Peyer's patch (tissue), 4 donors: ENCODE data around the gene HOXA1.

Experiments used
- POLR2A ChIP-seq, 2 donors: fragments of 450-650 bp; IDR thresholded peaks; one replicate each; pipeline ENCODE4 v1.5.1; 2017; ENCODE audit warnings: antibody characterized with exemption in 2 of 2, mild to moderate bottlenecking in 2 of 2, moderate library complexity in 2 of 2
- TF ChIP-seq, protein P1 (sequence below), 6 experiments: fragments of 450-650 bp in 4 of 6; fragments of 200-600 bp in 2 of 6; sonication (generic) in 1 of 6; IDR thresholded peaks; one replicate each; pipeline ENCODE4 v1.5.1; 2017 to 2019; ENCODE audit warnings: antibody characterized with exemption in 6 of 6, mild to moderate bottlenecking in 3 of 6, moderate library complexity in 1 of 6

DNA sequence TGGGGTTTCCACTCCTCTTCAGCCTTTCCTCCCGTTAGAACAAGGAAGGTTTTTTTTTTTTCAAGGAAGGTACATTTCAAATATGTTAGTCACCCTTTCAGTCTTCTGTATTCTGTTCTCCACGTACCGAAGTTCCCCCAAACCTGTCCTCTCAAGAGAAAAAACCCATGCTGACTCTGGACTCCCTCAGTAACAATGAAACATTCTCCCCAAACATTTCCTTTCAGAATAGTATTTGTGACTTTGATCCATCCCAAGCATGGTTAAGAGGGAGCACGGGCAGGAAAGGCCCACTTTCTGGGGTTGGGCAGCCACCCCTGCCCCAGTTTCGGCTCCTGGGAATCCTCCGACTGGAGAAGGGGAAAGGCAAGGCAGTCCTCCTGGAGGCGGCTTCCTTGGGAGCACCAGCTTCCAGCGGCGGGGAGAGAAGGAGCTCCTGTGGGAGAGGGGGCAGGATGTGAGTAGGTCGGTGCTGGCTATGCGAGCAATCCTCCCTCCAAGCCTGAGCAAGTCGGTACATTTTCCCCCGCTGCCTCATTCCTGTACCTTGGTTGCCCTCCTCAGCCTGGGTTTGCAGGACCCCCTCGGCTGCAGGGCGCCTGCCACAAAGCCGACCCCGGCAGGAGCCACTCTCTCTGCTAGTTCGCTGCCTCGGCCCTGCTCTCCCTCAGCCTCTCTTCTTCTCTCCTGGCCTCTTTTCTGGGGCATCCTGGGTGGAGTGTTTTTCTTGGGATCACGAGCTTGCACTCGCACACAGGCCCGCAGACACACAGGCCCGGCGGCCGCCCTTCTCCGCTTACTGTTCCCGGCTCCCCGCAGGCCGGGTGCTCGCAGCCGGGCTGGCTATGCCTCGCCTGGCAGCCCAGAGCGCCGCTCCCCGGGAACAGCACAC, 2.1 kb upstream of the HOXA1 start:
- TF ChIP-seq, protein P1, sequence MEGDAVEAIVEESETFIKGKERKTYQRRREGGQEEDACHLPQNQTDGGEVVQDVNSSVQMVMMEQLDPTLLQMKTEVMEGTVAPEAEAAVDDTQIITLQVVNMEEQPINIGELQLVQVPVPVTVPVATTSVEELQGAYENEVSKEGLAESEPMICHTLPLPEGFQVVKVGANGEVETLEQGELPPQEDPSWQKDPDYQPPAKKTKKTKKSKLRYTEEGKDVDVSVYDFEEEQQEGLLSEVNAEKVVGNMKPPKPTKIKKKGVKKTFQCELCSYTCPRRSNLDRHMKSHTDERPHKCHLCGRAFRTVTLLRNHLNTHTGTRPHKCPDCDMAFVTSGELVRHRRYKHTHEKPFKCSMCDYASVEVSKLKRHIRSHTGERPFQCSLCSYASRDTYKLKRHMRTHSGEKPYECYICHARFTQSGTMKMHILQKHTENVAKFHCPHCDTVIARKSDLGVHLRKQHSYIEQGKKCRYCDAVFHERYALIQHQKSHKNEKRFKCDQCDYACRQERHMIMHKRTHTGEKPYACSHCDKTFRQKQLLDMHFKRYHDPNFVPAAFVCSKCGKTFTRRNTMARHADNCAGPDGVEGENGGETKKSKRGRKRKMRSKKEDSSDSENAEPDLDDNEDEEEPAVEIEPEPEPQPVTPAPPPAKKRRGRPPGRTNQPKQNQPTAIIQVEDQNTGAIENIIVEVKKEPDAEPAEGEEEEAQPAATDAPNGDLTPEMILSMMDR (IDR thresholded peaks at IDR 0.05), result no peak
- TF ChIP-seq POLR2A (IDR thresholded peaks at IDR 0.05), result no peak
